ENCODE results near the gene CDC16. TPM values are rescaled to one million over a fixed set of nuclear protein-coding genes. Genes with fewer than 3 reads are reported as not detected.

The CDC16 gene
- total RNA-seq, 1 donor from 2014 or later: 73.7 TPM

DNA sequence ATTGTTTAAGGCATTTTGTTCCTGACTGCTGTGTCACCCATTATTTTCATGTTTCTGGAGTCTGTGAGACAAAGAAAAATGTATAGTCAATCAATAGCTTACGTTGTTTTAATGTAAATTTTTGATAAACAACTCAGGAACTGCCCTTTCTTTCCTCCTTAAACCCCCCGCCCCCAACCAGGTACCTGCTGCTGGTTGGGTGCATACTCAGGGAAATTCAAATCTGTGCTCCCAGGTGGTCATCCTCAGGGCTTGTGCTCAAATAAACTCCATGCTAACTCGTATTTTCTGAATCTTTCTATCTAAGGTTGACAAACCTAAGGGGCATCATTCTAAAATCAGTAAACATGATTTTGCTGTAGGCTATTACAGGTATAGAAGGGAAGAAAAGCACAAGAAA lies 4.1 kb upstream of the CDC16 start:
- no peaks in the 10 kb centered on the region for H3K9me3 Mint-ChIP-seq (ENCODE audit: unreplicated experiment)
- H3K36me3 Mint-ChIP-seq (ENCODE audit: unreplicated experiment): peaks cover 2% of the 10 kb centered on the region
- no peak overlapping the region for H3K4me3 Mint-ChIP-seq (ENCODE audit: unreplicated experiment)
- H3K27ac Mint-ChIP-seq (ENCODE audit: unreplicated experiment): no peak overlapping the region
- H3K4me1 Mint-ChIP-seq (ENCODE audit: unreplicated experiment): peaks cover 14% of the 10 kb centered on the region
- TF ChIP-seq, protein P1, sequence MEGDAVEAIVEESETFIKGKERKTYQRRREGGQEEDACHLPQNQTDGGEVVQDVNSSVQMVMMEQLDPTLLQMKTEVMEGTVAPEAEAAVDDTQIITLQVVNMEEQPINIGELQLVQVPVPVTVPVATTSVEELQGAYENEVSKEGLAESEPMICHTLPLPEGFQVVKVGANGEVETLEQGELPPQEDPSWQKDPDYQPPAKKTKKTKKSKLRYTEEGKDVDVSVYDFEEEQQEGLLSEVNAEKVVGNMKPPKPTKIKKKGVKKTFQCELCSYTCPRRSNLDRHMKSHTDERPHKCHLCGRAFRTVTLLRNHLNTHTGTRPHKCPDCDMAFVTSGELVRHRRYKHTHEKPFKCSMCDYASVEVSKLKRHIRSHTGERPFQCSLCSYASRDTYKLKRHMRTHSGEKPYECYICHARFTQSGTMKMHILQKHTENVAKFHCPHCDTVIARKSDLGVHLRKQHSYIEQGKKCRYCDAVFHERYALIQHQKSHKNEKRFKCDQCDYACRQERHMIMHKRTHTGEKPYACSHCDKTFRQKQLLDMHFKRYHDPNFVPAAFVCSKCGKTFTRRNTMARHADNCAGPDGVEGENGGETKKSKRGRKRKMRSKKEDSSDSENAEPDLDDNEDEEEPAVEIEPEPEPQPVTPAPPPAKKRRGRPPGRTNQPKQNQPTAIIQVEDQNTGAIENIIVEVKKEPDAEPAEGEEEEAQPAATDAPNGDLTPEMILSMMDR (IDR thresholded peaks at IDR 0.05): no peak
- no peak for DNase-seq (ENCODE audit: extremely low spot score, unreplicated experiment)
- peaks cover 22% of the 10 kb centered on the region for H3K27me3 Mint-ChIP-seq (ENCODE audit: unreplicated experiment)

DNA sequence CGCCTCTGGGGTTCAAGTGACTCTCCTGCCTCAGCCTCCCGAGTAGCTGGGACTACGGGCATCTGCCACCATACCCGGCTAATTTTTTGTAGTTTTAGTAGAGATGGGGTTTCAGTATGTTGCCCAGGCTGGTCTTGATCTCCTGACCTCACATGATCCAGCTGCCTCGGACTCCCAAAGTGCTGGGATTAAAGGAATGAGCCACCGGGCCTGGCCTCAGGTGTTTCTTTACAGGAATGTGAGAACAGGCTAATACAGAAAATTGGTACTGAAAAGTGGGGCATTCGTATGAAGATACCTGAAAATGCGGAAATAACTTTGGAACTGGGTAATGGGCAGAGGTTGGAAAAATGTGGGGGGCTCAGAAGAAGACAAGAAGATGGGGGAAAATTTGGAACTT lies 2.8 kb upstream of the CDC16 start:
- Mint-ChIP-seq H3K4me3 (ENCODE audit: unreplicated experiment) (no peak overlapping the region), H3K27me3 (ENCODE audit: unreplicated experiment) (peaks cover 22% of the 10 kb centered on the region), H3K36me3 (ENCODE audit: unreplicated experiment) (peaks cover 2% of the 10 kb centered on the region), H3K9me3 (ENCODE audit: unreplicated experiment) (no peaks in the 10 kb centered on the region), H3K27ac (ENCODE audit: unreplicated experiment) (no peak overlapping the region), H3K4me1 (ENCODE audit: unreplicated experiment) (peaks cover 19% of the 10 kb centered on the region)
- TF ChIP-seq, protein P1 (IDR thresholded peaks at IDR 0.05): no peak
- DNase-seq (ENCODE audit: extremely low spot score, unreplicated experiment): no peak

GRCh38 chr13:114234266-114234644 lies 442 bp upstream of the CDC16 start:
- no peaks in the 10 kb centered on the region for H3K9me3 Mint-ChIP-seq (ENCODE audit: unreplicated experiment)
- TF ChIP-seq, protein P1 (IDR thresholded peaks at IDR 0.05): no peak
- H3K27me3 Mint-ChIP-seq (ENCODE audit: unreplicated experiment): peaks cover 14% of the 10 kb centered on the region
- H3K27ac Mint-ChIP-seq (ENCODE audit: unreplicated experiment): peak overlapping the region; percentile 78
- peak overlapping the region; percentile 80 for H3K4me3 Mint-ChIP-seq (ENCODE audit: unreplicated experiment)
- H3K4me1 Mint-ChIP-seq (ENCODE audit: unreplicated experiment): peaks cover 22% of the 10 kb centered on the region
- H3K36me3 Mint-ChIP-seq (ENCODE audit: unreplicated experiment): peaks cover 14% of the 10 kb centered on the region
- no peak for DNase-seq (ENCODE audit: extremely low spot score, unreplicated experiment)

DNA sequence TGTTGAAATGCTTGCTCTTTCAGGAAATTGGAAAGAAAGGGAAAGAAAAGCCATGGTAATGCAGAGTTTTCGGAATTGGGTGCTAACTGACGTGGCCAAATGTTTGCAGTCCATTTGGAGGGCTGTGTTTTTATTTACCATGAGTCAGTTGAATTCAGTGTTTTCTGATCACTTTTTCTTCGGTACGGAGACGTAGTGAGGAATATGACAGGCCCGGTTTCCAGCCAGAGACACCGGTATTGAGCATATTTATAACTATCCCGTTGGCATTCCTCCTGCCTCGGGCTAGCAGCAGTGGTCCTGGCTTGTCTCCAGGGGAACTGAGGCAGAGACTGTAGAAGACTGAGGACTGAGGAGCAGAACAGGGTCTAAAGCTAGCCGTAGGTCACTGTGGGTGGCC lies 1.0 kb downstream of the CDC16 start:
- no peak for DNase-seq (ENCODE audit: extremely low spot score, unreplicated experiment)
- Mint-ChIP-seq H3K27me3 (ENCODE audit: unreplicated experiment) (peaks cover 4% of the 10 kb centered on the region), H3K27ac (ENCODE audit: unreplicated experiment) (peak overlapping the region; percentile 75), H3K9me3 (ENCODE audit: unreplicated experiment) (no peaks in the 10 kb centered on the region), H3K4me1 (ENCODE audit: unreplicated experiment) (peaks cover 22% of the 10 kb centered on the region), H3K4me3 (ENCODE audit: unreplicated experiment) (peak overlapping the region; percentile 80), H3K36me3 (ENCODE audit: unreplicated experiment) (peaks cover 17% of the 10 kb centered on the region)
- TF ChIP-seq, protein P1 (IDR thresholded peaks at IDR 0.05): no peak

- H3K27ac Mint-ChIP-seq (ENCODE audit: unreplicated experiment): peak overlapping the region; percentile 75
- peak overlapping the region; percentile 80 for H3K4me3 Mint-ChIP-seq (ENCODE audit: unreplicated experiment)
- H3K4me1 Mint-ChIP-seq (ENCODE audit: unreplicated experiment): peaks cover 22% of the 10 kb centered on the region
- peaks cover 18% of the 10 kb centered on the region for H3K36me3 Mint-ChIP-seq (ENCODE audit: unreplicated experiment)
- H3K9me3 Mint-ChIP-seq (ENCODE audit: unreplicated experiment): no peaks in the 10 kb centered on the region
- DNase-seq (ENCODE audit: extremely low spot score, unreplicated experiment): no peak
- TF ChIP-seq, protein P1 (IDR thresholded peaks at IDR 0.05): no peak
- peaks cover 4% of the 10 kb centered on the region for H3K27me3 Mint-ChIP-seq (ENCODE audit: unreplicated experiment)
Measured at GRCh38 chr13:114236227-114236626, 1.5 kb downstream of the CDC16 start.

Data from osteocyte (in vitro differentiated cells).